NT2/D1 (cell line): ENCODE data around the gene FLNB.
A peak's percentile ranks its signal among the peaks of the same experiment; 100 is the strongest.
"Not testable (repeated sequence)": the region's sequence is repeated elsewhere in the genome, so short reads cannot be mapped to it uniquely, and the experiment has no call there.

Experiments used
- DNase-seq: peaks from one replicate; pipeline ENCODE4 v3.0.0-alpha.2; 2011; ENCODE audit warnings: low read depth, low spot score
- H3K27me3 ChIP-seq: 2 replicates; pipeline ENCODE4 v1.6.0; 2011; ENCODE audit warnings: mild to moderate bottlenecking; ENCODE audit not compliant: insufficient read length, insufficient read depth
- H3K36me3 ChIP-seq: 2 replicates; pipeline ENCODE4 v1.6.1; 2011; ENCODE audit warnings: mild to moderate bottlenecking, low read length, mixed read lengths; ENCODE audit not compliant: insufficient read depth, insufficient read length
- H3K4me1 ChIP-seq: 2 replicates; pipeline ENCODE4 v1.5.1; 2011; ENCODE audit not compliant: insufficient read depth, insufficient read length
- H3K4me3 ChIP-seq: 2 replicates; pipeline ENCODE4 v1.5.1; 2011; ENCODE audit warnings: low read depth; ENCODE audit not compliant: insufficient read length
- H3K9ac ChIP-seq: 2 replicates; pipeline ENCODE4 v1.6.0; 2011; ENCODE audit warnings: low read depth; ENCODE audit not compliant: insufficient read length
- H3K9me3 ChIP-seq: 2 replicates; pipeline ENCODE4 v1.5.1; 2011; ENCODE audit warnings: mild to moderate bottlenecking, low read length; ENCODE audit not compliant: insufficient read depth
- SUZ12 ChIP-seq: IDR thresholded peaks from 2 replicates; pipeline ENCODE4 v1.6.1; 2011; ENCODE audit not compliant: insufficient read length, insufficient read depth; ENCODE audit errors: extremely low read depth
- YY1 ChIP-seq: IDR thresholded peaks from 2 replicates; pipeline ENCODE4 v1.6.1; 2011; ENCODE audit not compliant: insufficient read length, insufficient read depth
- ZNF274 ChIP-seq: IDR thresholded peaks from 2 replicates; pipeline ENCODE4 v1.6.1; 2011; ENCODE audit warnings: mild to moderate bottlenecking, low read depth, low read length

FLNB gene

DNA sequence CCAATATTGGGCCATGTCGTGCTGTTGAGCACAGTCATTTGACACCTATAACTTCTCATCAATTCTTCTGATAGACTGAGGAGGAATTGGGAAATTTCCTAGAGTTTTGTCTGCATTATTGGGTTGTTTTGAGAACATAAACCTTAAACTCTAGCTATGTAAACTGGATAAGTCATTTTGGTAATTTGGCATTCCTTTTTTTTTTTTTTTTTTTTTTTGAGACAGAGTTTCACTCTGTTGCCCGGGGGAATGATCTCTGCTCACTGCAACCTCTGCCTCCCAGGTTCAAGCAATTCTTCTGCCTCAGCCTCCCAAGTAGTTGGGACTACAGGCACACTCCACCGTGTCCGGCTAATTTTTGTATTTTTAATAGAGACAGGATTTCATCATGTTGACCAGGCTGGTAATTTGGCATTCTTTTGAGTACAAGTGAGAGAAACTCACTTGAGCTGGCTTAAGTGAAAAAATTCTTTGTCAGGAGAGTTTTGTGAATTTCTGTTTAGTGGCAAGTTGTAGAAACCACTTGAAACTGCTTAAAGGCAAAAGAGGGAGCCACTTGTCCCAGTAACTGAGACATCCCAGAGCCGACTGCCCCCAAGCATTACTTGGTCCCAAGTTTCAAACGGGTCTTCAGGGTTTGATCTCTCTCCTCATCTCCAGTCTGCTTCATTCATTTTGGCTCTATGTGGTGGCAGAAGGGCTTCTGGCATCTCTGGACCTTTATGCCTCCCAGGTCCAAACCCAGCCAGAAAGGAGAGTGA, 34.9 kb downstream of the FLNB start:
- Histone ChIP-seq H3K9ac (no peak overlapping the region), H3K36me3 (peaks cover 7% of the 10 kb centered on the region), H3K4me1 (peaks cover 39% of the 10 kb centered on the region), H3K27me3 (no peaks in the 10 kb centered on the region), H3K4me3 (no peak overlapping the region), H3K9me3 (no peaks in the 10 kb centered on the region)
- TF ChIP-seq ZNF274 (no peak), YY1 (no peak), SUZ12 (no peak)
- DNase-seq, result no peak

DNA sequence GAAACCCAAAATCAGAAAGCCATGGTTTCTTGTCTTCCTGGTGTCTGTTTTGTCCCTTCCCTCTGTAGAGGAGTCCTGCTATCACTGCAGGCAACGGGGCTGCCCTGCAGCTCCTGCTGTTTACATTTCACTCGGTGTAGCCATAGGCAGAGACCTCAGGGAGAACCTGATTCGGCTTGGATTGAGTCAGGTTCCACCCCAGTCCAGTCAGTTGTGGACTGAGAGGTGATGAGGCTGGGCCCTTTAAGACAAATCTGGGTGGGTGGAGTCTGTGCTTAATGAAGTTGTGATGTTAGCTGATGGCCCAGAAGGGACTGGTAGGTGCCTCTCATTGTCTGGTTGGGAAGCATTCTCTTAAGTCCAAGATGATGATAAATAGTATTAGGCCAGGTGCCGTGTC, 35.7 kb downstream of the FLNB start:
- no peak for DNase-seq
- Histone ChIP-seq H3K4me3 (no peak overlapping the region), H3K9me3 (no peaks in the 10 kb centered on the region), H3K9ac (no peak overlapping the region), H3K36me3 (peaks cover 7% of the 10 kb centered on the region), H3K4me1 (peaks cover 38% of the 10 kb centered on the region), H3K27me3 (no peaks in the 10 kb centered on the region)
- no peak for TF ChIP-seq SUZ12
- TF ChIP-seq ZNF274, result no peak
- no peak for TF ChIP-seq YY1

DNA sequence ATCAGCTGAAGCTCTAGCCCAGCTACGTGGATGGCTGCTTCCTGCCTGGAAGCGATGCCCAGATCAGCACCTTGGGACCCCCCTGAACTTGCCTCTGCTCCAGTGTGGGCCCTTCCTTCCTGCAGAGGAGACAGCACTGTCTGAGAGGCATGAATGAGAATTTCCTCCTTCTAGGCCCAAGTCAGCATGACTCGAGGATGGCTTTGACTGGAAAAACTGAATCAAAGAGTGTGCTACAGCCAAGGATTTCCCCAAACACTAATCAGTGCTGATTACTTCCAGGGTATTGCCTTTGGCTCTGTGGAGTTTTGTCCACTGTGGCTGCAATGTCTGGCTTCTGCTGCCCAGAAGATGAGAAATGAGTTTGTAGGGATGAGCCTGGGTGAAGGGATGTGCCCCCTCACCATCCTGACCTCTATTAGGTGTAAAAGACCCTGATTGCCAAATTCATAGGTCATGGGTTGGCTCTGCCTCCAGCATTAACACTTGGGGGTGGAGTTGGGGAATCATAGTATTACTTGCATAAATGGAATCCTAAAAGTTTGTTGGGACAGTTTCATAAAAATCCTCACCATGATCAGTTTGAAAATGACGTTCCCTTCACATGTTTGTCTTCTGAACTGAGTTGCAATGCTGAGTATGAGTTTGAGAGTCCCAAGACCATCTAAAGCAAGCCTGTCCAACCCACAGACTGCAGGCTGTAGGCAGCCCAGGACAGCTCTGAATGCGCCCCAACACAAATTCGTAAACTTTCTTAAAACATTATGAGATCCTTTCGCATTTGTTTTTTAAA, 36.7 kb downstream of the FLNB start:
- no peak overlapping the region for H3K4me3 ChIP-seq
- no peak for TF ChIP-seq ZNF274
- no peak for TF ChIP-seq SUZ12
- TF ChIP-seq YY1, result no peak
- H3K4me1 ChIP-seq, result peaks cover 34% of the 10 kb centered on the region
- no peak overlapping the region for H3K9ac ChIP-seq
- no peaks in the 10 kb centered on the region for H3K9me3 ChIP-seq
- H3K36me3 ChIP-seq, result peaks cover 7% of the 10 kb centered on the region
- no peaks in the 10 kb centered on the region for H3K27me3 ChIP-seq
- no peak for DNase-seq

DNA sequence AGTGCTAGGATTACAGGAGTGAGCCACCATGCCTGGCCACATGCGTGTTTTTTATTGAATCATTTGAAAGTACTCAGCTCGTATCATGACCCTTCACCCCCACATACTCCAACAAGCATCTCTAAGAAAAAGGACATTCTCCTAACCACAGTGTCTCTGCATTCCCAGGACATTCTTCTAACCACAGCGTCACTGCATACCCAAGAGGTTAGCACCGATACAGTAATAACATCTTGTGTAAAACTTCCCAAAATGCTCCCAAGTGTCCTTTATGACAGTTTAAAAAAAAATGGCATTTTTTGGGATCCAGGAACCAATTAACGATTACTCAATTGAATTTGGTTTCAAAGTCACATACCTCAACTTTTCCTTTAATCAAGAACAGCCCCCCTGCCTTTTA, 39.6 kb downstream of the FLNB start:
- Histone ChIP-seq H3K27me3 (no peaks in the 10 kb centered on the region), H3K4me3 (no peak overlapping the region), H3K4me1 (peaks cover 29% of the 10 kb centered on the region), H3K9ac (no peak overlapping the region), H3K9me3 (no peaks in the 10 kb centered on the region), H3K36me3 (peaks cover 3% of the 10 kb centered on the region)
- TF ChIP-seq ZNF274 (no peak), SUZ12 (no peak), YY1 (no peak)
- DNase-seq, result no peak

DNA sequence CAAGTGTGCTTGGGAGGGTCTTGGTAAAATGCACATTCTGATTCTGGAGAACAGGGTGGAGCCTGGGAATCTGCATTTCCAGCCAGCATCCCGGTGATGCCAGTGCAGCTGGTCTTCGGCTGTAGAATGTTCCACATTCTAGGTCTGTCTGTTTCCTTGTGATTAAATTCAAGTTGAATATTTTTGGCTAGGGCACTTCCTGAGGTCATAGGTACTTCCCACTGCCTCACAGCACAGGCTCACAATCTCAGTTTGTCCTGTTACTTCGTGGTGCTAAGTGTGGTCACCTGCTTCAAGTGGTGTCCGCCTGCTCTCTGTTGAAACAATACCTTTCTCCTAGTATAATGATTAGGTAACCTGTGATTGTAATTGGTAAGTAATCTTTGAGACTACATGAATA, 40.1 kb downstream of the FLNB start:
- H3K4me3 ChIP-seq, result no peak overlapping the region
- H3K9me3 ChIP-seq, result no peaks in the 10 kb centered on the region
- H3K4me1 ChIP-seq, result peaks cover 29% of the 10 kb centered on the region
- H3K9ac ChIP-seq, result peak overlapping the region; percentile 4
- H3K36me3 ChIP-seq, result peaks cover 3% of the 10 kb centered on the region
- no peak for DNase-seq
- no peaks in the 10 kb centered on the region for H3K27me3 ChIP-seq
- no peak for TF ChIP-seq ZNF274
- TF ChIP-seq SUZ12, result no peak
- TF ChIP-seq YY1, result no peak

DNA sequence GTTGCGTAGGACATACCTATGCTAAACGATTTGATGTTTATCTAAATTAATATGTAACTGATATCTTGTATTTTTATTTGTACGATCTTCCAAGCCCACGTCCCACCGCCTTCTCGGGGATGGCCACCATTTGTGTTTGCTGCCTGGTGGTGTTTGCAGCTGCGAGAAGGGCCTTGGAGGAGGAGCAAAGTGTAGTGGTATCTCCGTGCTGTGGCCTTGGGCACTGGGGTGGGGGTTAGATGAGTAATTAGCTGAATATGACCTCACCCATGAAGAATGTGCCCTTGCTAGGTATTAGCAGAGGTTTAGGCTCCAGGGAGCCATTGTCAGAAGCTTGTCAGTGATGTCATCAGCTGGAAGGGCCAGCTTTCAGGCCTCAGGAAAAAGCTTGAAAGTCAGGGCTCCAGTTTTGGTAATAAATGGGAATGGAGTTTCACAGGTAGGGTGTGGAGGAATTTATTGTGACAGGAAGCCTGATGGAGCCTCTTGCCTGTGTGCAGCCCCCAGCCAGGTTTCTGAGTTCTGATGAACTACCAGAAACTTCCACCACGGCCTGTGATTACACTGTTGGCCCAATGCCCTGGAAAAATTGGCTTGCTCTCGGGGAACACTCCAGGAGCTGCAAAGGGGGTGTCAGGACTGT, 41.0 kb downstream of the FLNB start:
- TF ChIP-seq YY1 (peak; percentile 36), ZNF274 (no peak)
- peaks cover 23% of the 10 kb centered on the region for H3K4me1 ChIP-seq

DNA sequence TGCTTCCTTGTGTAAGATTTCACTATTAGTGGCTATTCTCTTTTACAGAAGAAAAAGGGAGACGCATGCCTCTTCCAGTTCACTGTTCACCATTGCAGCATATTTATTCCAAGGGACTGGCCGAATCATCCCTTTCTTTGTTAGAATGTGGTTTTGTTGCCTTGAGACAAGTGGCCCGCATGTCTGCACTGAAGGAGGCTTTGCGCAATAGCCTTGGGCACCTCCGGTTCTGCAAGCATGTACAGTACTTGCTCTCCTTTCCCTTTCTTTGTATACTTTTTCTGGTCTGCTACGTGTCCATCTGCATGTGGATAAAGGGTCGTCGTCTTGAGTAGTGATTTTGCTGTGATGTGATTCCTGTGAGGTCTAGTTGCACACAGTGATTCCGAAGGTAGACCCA, 43.0 kb downstream of the FLNB start:
- Histone ChIP-seq H3K4me1 (peaks cover 19% of the 10 kb centered on the region), H3K9me3 (no peaks in the 10 kb centered on the region), H3K9ac (no peak overlapping the region), H3K36me3 (peaks cover 5% of the 10 kb centered on the region), H3K4me3 (no peak overlapping the region), H3K27me3 (no peaks in the 10 kb centered on the region)
- DNase-seq, result no peak
- no peak for TF ChIP-seq YY1
- no peak for TF ChIP-seq ZNF274
- no peak for TF ChIP-seq SUZ12

More for the DNA sequence above, 41.0 kb downstream of the FLNB start:
- Histone ChIP-seq H3K27me3 (no peaks in the 10 kb centered on the region), H3K4me3 (no peak overlapping the region), H3K9me3 (no peaks in the 10 kb centered on the region), H3K36me3 (peaks cover 3% of the 10 kb centered on the region), H3K9ac (peak overlapping the region; percentile 29)
- peak; percentile 97 for DNase-seq

DNA sequence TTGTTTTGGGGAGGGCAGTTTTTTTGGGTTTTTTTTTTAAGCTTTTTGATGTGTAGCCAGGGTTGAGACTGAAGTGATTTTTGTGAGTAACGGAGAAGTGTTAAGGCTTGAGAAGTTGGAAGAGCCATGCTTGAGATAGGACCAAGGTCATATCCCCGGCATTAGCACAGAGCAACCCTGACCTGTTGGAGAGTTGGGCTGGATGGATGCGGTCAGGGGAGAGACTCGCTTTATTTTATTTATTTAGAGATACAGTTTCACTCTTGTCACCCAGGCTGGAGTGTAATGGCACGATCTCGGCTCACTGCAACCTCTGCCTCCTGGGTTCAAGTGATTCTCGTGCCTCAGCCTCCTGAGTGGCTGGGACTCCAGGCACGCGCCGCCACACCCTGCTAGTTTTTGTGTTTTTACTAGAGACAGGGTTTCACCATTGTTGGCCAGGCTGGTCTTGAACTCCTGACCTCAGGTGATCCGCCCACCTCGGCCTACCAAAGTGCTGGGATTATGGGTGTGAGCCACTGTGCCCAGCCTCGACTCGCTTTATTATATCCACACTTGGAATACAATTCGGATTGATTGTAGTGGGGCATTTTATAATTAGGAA, 43.5 kb downstream of the FLNB start:
- H3K27me3 ChIP-seq, H3K36me3 ChIP-seq, H3K9me3 ChIP-seq, DNase-seq, H3K4me3 ChIP-seq, H3K9ac ChIP-seq: not testable (repeated sequence)
- H3K4me1 ChIP-seq, result peaks cover 19% of the 10 kb centered on the region
